KMS-11 (cell line): Measurements from ENCODE around the gene LMOD1.

Source experiments
- H2AFZ ChIP-seq: fragments of 200-600 bp; sonication (generic); 2 replicates; pipeline ENCODE4 v1.6.1; 2016; ENCODE audit warnings: antibody characterized with exemption, mixed run types, low read depth
- H3K27ac ChIP-seq: fragments of 200-600 bp; sonication (generic); 2 replicates; pipeline ENCODE4 v1.6.1; 2016; ENCODE audit warnings: mild to moderate bottlenecking, mixed run types
- H3K27me3 ChIP-seq: fragments of 200-600 bp; sonication (generic); 2 replicates; pipeline ENCODE4 v1.6.1; 2017; ENCODE audit warnings: mild to moderate bottlenecking, low read depth, mixed run types, moderate library complexity; ENCODE audit not compliant: insufficient read depth
- H3K36me3 ChIP-seq: fragments of 200-600 bp; sonication (generic); 2 replicates; pipeline ENCODE4 v1.6.1; 2017; ENCODE audit warnings: mild to moderate bottlenecking, mixed run types; ENCODE audit not compliant: insufficient read depth
- H3K4me1 ChIP-seq: fragments of 200-600 bp; sonication (generic); 2 replicates; pipeline ENCODE4 v1.6.1; 2016; ENCODE audit warnings: mild to moderate bottlenecking, low read depth, mixed run types; ENCODE audit not compliant: poor library complexity, severe bottlenecking
- H3K4me2 ChIP-seq: fragments of 200-600 bp; sonication (generic); 2 replicates; pipeline ENCODE4 v1.7.0; 2016; ENCODE audit warnings: mild to moderate bottlenecking, mixed run types
- H3K4me3 ChIP-seq: fragments of 200-600 bp; sonication (generic); IDR thresholded peaks from 2 replicates; pipeline ENCODE4 v1.6.1; 2017; ENCODE audit warnings: low read depth, low read length, mixed read lengths; ENCODE audit not compliant: insufficient read depth
- H3K79me2 ChIP-seq: fragments of 200-600 bp; sonication (generic); 2 replicates; pipeline ENCODE4 v1.6.1; 2016; ENCODE audit warnings: low read depth, mixed run types; ENCODE audit not compliant: insufficient read depth
- H3K9ac ChIP-seq: fragments of 200-600 bp; sonication (generic); 2 replicates; pipeline ENCODE4 v1.6.1; 2016; ENCODE audit warnings: mild to moderate bottlenecking, mixed run types
- H4K20me1 ChIP-seq: fragments of 200-600 bp; sonication (generic); 2 replicates; pipeline ENCODE4 v1.6.1; 2016; ENCODE audit warnings: mild to moderate bottlenecking, mixed run types; ENCODE audit not compliant: insufficient read depth
- CTCF ChIP-seq: fragments of 200-600 bp; sonication (generic); conservative IDR thresholded peaks from 2 replicates; pipeline ENCODE4 v1.6.1; 2017; ENCODE audit warnings: low read depth, mild to moderate bottlenecking, antibody characterized with exemption, low read length, moderate library complexity, mixed read lengths

The LMOD1 gene

GRCh38 chr1:201896951-201897391 lies 49.4 kb downstream of the LMOD1 start:
- Histone ChIP-seq H4K20me1 (no peaks in the 10 kb centered on the region), H3K27me3 (no peaks in the 10 kb centered on the region), H3K4me2 (no peak overlapping the region; the same call in 1 of the 2 replicates), H3K36me3 (no peaks in the 10 kb centered on the region), H2AFZ (peak overlapping the region; percentile 51; the same call in 1 of the 2 replicates), H3K27ac (no peak overlapping the region), H3K9ac (no peak overlapping the region), H3K4me1 (peaks cover 14% of the 10 kb centered on the region), H3K79me2 (no peaks in the 10 kb centered on the region), H3K4me3 (no peak overlapping the region)
- TF ChIP-seq CTCF, result no peak; the same call in 1 of the 2 replicates

DNA sequence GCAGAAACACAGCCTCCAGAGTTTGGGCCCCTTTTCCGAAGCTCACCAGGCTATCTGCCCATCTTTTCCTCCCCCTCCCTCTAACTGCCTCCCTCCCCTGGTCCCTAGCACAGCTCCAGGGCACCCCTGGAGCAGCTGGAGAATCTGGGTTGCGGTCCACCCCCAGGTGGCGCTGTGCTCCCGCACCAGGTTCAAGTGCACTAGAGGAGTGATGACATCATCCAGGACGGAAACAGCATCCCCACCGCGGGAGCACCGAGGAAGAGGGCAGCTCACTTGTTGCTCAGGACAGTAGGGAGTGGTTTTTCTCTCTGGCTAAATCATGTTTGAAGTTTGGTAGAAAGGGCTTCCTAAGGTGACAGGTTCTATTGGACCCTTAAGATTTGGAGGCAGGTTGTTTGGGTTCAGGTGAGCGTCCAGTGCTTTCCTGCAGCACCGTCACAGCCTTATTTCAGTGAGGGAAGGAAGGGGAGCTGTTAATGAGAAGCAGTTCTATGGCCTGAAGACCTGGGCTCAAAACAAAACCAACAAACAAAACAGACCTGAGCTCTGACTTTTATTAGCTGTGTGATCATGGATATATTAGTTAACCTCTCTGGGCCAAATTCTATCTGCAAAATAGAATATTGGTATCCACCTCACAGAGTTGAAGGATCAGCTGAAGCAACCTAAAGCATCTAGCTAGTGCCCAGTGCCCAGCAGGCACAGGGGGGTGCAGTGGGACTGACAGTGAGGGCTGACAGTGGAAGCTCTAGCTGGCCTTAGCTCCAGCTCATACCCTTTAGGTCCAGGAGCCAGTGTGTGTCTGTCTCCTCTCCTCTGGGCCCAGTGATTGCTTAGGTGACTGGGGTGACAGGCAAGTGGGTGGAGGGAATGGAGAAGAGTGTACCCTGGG lies 50.2 kb downstream of the LMOD1 start:
- peak overlapping the region; percentile 10; the same call in 1 of the 2 replicates for H3K4me2 ChIP-seq
- H3K4me3 ChIP-seq, result peak overlapping the region; percentile 80
- H3K79me2 ChIP-seq, result no peaks in the 10 kb centered on the region
- H3K27me3 ChIP-seq, result no peaks in the 10 kb centered on the region
- peaks cover 14% of the 10 kb centered on the region for H3K4me1 ChIP-seq
- peak overlapping the region; percentile 0; the same call in 1 of the 2 replicates for H3K9ac ChIP-seq
- no peaks in the 10 kb centered on the region for H4K20me1 ChIP-seq
- H3K27ac ChIP-seq, result no peak overlapping the region
- peak; percentile 100 for TF ChIP-seq CTCF
- no peaks in the 10 kb centered on the region for H3K36me3 ChIP-seq
- peak overlapping the region; percentile 51 for H2AFZ ChIP-seq

DNA sequence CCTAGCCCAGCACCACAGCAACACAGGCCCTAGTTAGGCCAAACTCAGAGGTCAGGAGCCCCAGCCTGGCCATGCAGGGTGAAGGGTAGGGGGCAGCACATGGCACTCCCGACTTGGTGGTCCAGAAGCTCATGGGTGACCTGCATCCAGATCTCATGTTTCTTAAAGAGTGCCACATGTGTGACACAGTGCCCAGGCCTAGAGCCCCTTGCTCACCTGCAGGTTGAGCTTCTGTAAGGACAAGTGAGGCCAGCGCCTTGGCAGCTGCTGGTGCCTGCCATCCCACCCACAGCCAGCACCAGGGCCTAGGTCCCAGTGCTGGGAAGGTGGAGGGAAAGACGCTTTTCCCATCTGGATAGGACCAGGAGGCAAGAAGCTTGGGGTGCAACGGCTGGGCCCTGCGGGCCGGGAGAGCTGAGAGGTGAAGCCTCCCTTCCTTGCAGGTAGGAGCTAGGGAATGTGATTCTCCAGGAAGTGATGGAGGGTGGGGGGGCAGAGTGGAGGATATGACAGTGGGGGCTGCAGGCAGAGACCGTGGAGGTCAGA lies 51.2 kb downstream of the LMOD1 start:
- no peak overlapping the region for H3K27ac ChIP-seq
- H4K20me1 ChIP-seq, result no peaks in the 10 kb centered on the region
- no peaks in the 10 kb centered on the region for H3K27me3 ChIP-seq
- H3K36me3 ChIP-seq, result no peaks in the 10 kb centered on the region
- H2AFZ ChIP-seq, result no peak overlapping the region
- no peak overlapping the region for H3K9ac ChIP-seq
- H3K4me3 ChIP-seq, result no peak overlapping the region
- H3K4me2 ChIP-seq, result no peak overlapping the region
- peaks cover 14% of the 10 kb centered on the region for H3K4me1 ChIP-seq
- TF ChIP-seq CTCF, result no peak
- H3K79me2 ChIP-seq, result no peaks in the 10 kb centered on the region

DNA sequence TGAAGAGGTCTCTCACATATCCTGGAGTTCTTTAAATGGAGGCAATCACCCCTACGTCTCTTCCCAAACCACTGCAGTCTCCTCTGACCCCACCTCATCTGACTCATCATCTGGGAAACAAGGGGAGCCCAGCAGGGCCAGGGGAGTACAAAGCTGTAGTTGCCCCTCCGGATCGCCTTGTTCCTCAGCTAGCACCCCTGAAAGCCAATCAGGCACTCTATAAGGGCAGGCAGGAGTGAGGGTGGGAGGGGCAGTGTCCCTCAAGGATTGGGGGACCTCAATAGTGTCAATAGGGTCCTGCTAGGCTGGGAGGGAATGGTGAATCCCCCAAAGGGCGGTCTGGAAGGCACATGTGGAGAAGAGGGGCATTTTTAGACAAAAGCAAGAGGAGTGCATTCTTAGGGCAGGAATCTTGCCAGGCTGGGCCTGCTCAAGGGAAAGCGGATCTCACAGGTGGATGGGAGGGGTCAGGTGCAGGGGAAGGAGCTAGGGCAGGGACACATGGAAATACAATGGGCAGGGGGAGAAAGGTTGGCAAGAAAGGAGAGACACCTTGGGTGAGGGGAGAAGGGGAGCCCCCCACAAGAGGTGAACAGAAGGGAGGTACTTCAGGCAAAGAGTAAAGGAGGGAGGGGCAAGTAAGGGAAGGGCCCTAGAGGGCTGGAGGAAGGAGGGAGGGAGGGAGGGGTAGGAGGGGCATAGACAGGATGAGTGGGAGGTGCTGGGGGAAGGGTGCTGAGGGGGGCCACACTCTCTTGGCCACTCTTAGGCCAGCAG lies 51.8 kb downstream of the LMOD1 start:
- peaks cover 14% of the 10 kb centered on the region for H3K4me1 ChIP-seq
- H3K4me2 ChIP-seq, result no peak overlapping the region
- H3K9ac ChIP-seq, result no peak overlapping the region
- no peaks in the 10 kb centered on the region for H3K79me2 ChIP-seq
- no peak overlapping the region for H2AFZ ChIP-seq
- no peak overlapping the region for H3K27ac ChIP-seq
- H3K36me3 ChIP-seq, result no peaks in the 10 kb centered on the region
- H3K27me3 ChIP-seq, result no peaks in the 10 kb centered on the region
- H3K4me3 ChIP-seq, result no peak overlapping the region
- no peak for TF ChIP-seq CTCF
- no peaks in the 10 kb centered on the region for H4K20me1 ChIP-seq
